Kidney (tissue), 14 donors: Measurements from ENCODE around the gene CUEDC1. TPM values are rescaled to one million over a fixed set of nuclear protein-coding genes. Genes with fewer than 3 reads are reported as not detected.

ENCODE experiments used
- DNase-seq, 5 donors: peaks; one replicate each; pipeline ENCODE4 v3.0.0-alpha.2; 2013 to 2020
- FAIRE-seq: peaks from 2 replicates; lab custom pipeline; 2012; peaks lifted over from hg19 to GRCh38; lab: Jason Lieb, UNC
- H3K27ac ChIP-seq, 2 donors: one replicate each; pipeline ENCODE4 v1.7.0; 2013; ENCODE audit warnings: low read depth in 2 of 2, low read length in 2 of 2, inconsistent platforms in 1 of 2
- H3K27me3 ChIP-seq: one replicate; pipeline ENCODE4 v1.7.1; 2013; ENCODE audit warnings: low read length, inconsistent platforms; ENCODE audit not compliant: control insufficient read depth, insufficient read depth
- H3K36me3 ChIP-seq, 3 donors: one replicate each; pipeline versions ENCODE4 v1.7.0 to v1.7.1; 2013; ENCODE audit warnings: low read length in 3 of 3, control low read depth in 1 of 3, inconsistent platforms in 1 of 3; ENCODE audit not compliant: insufficient read depth in 3 of 3, control insufficient read depth in 2 of 3
- H3K4me1 ChIP-seq, 3 donors: one replicate each; pipeline versions ENCODE4 v1.7.0 to v1.7.1; 2013; ENCODE audit warnings: low read length in 3 of 3, inconsistent platforms in 1 of 3, low read depth in 1 of 3; ENCODE audit not compliant: control insufficient read depth in 2 of 3, insufficient read depth in 2 of 3
- H3K4me3 ChIP-seq, 3 donors: one replicate each; pipeline versions ENCODE4 v1.7.0 to v1.8.1; 2013; ENCODE audit warnings: low read length in 3 of 3, control low read depth in 1 of 3, inconsistent platforms in 1 of 3
- H3K9ac ChIP-seq, 3 donors: one replicate each; pipeline versions ENCODE4 v1.7.0 to v1.7.1; 2013; ENCODE audit warnings: low read length in 3 of 3, control low read depth in 1 of 3, inconsistent platforms in 1 of 3
- H3K9me3 ChIP-seq, 3 donors: one replicate each; pipeline versions ENCODE4 v1.7.0 to v1.7.1; 2013; ENCODE audit warnings: low read length in 3 of 3, control low read depth in 1 of 3, inconsistent platforms in 1 of 3; ENCODE audit not compliant: control insufficient read depth in 2 of 3, insufficient read depth in 1 of 3
- intact Hi-C: fragments of 100-400 bp; cut with DNase I; formaldehyde crosslinking; loops from one replicate; pipeline ENCODE4 v1.11.1; 2022
- polyA plus RNA-seq: library from polyadenylated mRNA; stranded (reverse); fragments of 350-450 nt; fragmentation: Illumina TruSeq; extraction: RNeasy Lipid Tissue Mini Kit (QIAGEN cat#74804); gene quantifications from one replicate; pipeline ENCODE4 v1.2.3, GENCODE V29; 2014; ENCODE audit warnings: low read depth, low replicate concordance; ENCODE audit not compliant: insufficient read depth
- total RNA-seq: library from RNA; stranded (reverse); fragmentation: NEBNext Ultra II Directional; extraction: Animal tissue kit (Norgen Biotek cat#: 25700); gene quantifications from one replicate; pipeline ENCODE4 v1.2.1, GENCODE V29; 2021
- TF ChIP-seq, protein P1 (sequence below): IDR thresholded peaks from 3 replicates; pipeline ENCODE4 v1.5.1; 2012; ENCODE audit warnings: mild to moderate bottlenecking, moderate library complexity, borderline replicate concordance; ENCODE audit not compliant: insufficient read depth; ENCODE audit errors: extremely low read depth
- donor health status: control.
- donor health status: control.
- donor health status: control.
- donor health status: control.
- donor health status: control.
- donor health status: DM: yes; HTN: yes; CAD: no.
- donor health status: Normal renal cell carcinoma (clear cell type).

CUEDC1 gene
- total and polyA plus RNA-seq, 2 donors from 2014 or later: 33.0 to 52.3 TPM

DNA sequence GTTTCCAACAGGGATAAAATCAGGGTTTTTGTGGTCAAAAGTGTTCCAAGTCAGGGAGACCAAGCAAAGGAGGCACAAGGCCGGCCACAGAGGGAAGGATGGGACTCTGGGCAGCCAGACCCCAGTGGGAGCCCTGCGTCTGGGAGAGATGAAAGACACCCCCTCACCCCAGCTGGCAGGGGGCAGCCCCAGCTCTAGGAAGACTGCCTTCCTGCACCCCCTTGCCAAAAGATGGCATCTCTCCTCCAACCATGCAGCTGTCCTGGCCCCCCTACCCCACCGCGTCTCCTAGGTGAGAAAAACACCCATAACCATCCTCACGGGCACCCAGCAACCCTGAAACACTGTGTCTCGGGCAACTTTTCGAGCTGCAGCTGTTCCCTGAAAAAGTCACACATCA, 51.3 kb downstream of the CUEDC1 start:
- peaks cover 8 to 61% (median 53%) of the 10 kb centered on the region in 3 donors for H3K4me1 ChIP-seq
- H3K9me3 ChIP-seq: no peaks in the 10 kb centered on the region
- H3K27me3 ChIP-seq: no peaks in the 10 kb centered on the region
- DNase-seq (no peak), FAIRE-seq (no peak)
- intact Hi-C loops: no loop called here
- H3K4me3 ChIP-seq: no peak overlapping the region
- H3K36me3 ChIP-seq: no peaks in the 10 kb centered on the region
- TF ChIP-seq, protein P1, sequence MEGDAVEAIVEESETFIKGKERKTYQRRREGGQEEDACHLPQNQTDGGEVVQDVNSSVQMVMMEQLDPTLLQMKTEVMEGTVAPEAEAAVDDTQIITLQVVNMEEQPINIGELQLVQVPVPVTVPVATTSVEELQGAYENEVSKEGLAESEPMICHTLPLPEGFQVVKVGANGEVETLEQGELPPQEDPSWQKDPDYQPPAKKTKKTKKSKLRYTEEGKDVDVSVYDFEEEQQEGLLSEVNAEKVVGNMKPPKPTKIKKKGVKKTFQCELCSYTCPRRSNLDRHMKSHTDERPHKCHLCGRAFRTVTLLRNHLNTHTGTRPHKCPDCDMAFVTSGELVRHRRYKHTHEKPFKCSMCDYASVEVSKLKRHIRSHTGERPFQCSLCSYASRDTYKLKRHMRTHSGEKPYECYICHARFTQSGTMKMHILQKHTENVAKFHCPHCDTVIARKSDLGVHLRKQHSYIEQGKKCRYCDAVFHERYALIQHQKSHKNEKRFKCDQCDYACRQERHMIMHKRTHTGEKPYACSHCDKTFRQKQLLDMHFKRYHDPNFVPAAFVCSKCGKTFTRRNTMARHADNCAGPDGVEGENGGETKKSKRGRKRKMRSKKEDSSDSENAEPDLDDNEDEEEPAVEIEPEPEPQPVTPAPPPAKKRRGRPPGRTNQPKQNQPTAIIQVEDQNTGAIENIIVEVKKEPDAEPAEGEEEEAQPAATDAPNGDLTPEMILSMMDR: no peak
- H3K27ac ChIP-seq: peak overlapping the region; percentile 91
- peak overlapping the region in 1 of 3 donors; percentile 67 for H3K9ac ChIP-seq

DNA sequence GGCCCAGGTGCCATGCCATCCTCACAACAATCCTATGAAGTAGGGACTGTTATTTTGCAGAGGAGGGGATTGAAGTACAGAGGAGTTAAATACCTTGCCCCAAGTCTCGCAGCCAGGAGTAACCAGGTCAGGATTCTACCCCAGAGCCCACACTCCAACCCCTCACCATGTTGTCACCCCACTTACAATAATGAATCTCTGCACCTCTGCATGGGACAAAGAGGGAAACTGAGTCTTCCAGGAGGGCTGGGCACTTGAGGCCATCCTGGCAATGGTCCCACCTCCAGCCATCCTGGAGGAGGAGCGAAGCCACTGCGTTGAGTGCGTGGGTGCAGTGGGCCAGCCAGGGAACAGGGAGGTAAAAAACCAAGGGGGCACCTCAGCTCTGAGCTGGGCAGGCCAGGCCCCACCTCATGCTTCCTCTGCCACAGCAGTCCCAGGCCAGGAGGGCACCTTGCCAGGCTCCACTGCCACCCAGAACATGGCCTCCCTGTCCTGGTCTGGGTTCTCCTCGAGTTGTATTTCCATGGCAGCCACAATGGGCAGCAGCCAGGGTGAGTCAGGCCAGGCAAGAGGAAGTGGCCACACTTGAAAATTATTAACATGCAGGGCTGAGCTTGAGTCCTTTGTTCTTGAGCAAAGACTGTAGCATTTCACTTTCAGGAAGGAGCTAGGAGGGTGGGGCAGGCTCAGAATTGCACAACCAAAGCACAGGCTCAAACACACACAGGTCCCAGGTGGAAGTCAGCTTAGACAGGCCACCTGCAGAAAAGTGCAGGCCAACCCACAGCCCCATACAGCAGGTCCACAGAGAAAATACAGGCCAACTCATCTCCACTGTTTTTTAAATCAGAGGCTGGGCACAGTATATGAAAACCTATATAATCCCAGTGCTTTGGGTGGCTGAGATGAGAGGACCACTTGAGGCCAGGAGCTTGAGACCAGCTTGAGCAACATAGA, 52.1 kb downstream of the CUEDC1 start:
- peak; percentile 72 to 98 (median 89) for DNase-seq

DNA sequence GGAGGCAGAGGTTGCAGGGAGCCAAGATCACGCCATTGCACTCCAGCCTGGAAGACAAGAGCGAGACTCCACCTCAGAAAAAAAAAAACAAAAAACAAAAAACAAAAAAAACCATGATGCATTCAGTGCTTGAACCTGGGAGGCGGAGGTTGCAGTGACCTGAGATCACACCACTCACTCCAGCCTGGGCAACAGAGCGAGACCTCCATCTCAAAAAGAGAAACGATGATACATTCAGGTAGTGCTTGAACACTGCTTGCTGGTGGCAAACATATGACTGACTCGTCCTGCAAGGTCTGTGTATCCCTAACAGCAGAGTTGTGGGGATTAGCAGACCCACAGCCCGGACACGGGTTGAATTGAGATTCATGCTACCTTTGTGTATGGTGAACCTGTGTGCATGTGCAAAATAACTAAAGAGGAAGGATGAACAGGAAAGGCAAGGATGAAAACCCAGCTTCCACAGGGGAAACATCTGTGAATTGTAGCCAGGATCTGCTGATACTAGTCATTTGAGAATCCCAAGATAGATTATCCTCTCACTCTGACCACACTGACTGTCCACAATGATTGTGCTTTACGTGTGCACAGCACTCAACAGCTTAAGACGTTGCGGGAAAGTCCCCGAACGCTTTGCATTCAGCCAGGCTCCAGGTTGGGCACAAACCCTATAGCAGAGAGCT, 53.0 kb downstream of the CUEDC1 start:
- no peak for FAIRE-seq
- Histone ChIP-seq H3K36me3 (no peaks in the 10 kb centered on the region), H3K27me3 (no peaks in the 10 kb centered on the region), H3K27ac (peak overlapping the region; percentile 91 to 92), H3K4me3 (no peak overlapping the region), H3K9ac (peak overlapping the region in 1 of 3 donors; percentile 37), H3K4me1 (peaks cover 8 to 69% (median 64%) of the 10 kb centered on the region in 3 donors), H3K9me3 (no peaks in the 10 kb centered on the region)
- no peak for DNase-seq
- TF ChIP-seq, protein P1: no peak
- intact Hi-C loops: no loop called here

More for the DNA sequence above, 52.1 kb downstream of the CUEDC1 start:
- H3K9me3 ChIP-seq: no peaks in the 10 kb centered on the region
- TF ChIP-seq, protein P1: no peak
- peaks cover 8 to 69% (median 62%) of the 10 kb centered on the region in 3 donors for H3K4me1 ChIP-seq
- H3K36me3 ChIP-seq: no peaks in the 10 kb centered on the region
- intact Hi-C loops: no loop called here
- no peak for FAIRE-seq
- no peaks in the 10 kb centered on the region for H3K27me3 ChIP-seq
- peak overlapping the region in 1 of 3 donors; percentile 67 for H3K9ac ChIP-seq
- H3K4me3 ChIP-seq: peak overlapping the region in 2 of 3 donors; percentile 7 to 24
- H3K27ac ChIP-seq: peak overlapping the region; percentile 91 to 92
